SIG-M5 treated with dmso at 0.1 percent for 504 hours (cell line): Measurements from ENCODE around the gene SERPINE1.
A peak's percentile ranks its signal among the peaks of the same experiment; 100 is the strongest.

Experiments
- DNase-seq: peaks from one replicate; lab custom pipeline; 2025; ENCODE audit not compliant: unreplicated experiment; lab: John Stamatoyannopoulos, UW

Gene SERPINE1

DNA sequence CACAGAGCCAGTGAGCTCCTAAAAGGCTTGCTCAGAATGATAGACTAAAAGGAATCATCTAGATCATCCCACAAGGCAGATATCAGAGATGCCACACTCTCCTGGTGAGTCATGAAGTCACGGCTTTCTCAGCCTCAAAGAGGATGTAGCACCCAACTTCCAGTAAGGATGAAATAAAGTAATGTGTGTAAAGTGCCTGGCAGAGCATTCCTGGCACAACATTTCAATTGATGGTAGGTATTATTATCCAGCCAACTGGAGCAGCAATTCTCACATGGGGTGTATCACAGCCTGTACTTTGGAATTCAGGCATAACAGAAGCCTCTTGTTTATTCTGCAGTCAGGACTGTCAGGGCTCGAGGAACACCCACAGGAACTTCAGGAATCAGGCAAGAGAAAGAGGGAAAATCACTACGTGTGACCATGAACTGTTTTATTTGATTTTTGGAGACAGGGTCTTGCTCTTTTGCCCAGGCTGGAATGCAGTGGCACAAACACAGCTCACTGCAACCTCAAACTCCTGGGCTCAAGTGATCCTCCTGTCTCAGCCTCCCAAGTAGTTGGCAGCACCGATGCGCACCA lies 58.4 kb downstream of the SERPINE1 start:
- DNase-seq, result no peak

- DNase-seq, result no peak
Observed at GRCh38 chr7:101186194-101186593, 59.3 kb downstream of the SERPINE1 start.

GRCh38 chr7:101186844-101187428 lies 60.0 kb downstream of the SERPINE1 start:
- peak; percentile 92 for DNase-seq
